CD1c-positive myeloid dendritic cell (primary cell): ENCODE data around the gene LPP.
"Not testable (repeated sequence)": the region's sequence is repeated elsewhere in the genome, so short reads cannot be mapped to it uniquely, and the experiment has no call there.

Experiments
- DNase-seq: peaks from one replicate; pipeline ENCODE4 v3.0.0-alpha.2; 2016; ENCODE audit errors: extremely low spot score

LPP gene

GRCh38 chr3:188584958-188585689 lies 431.2 kb downstream of the LPP start:
- peak; percentile 55 for DNase-seq

GRCh38 chr3:188589071-188589470 lies 435.1 kb downstream of the LPP start:
- peak; percentile 85 for DNase-seq

- no peak for DNase-seq
Measured at GRCh38 chr3:188589771-188590170, 435.8 kb downstream of the LPP start.

GRCh38 chr3:188590557-188590956 lies 436.6 kb downstream of the LPP start:
- DNase-seq, result no peak

- no peak for DNase-seq
Measured at GRCh38 chr3:188594139-188594538, 440.2 kb downstream of the LPP start.

- no peak for DNase-seq
Measured at GRCh38 chr3:188595890-188596376, 442.0 kb downstream of the LPP start.

GRCh38 chr3:188598894-188599293 lies 444.9 kb downstream of the LPP start:
- DNase-seq, result no peak

- no peak for DNase-seq
Measured at GRCh38 chr3:188602111-188602510, 448.2 kb downstream of the LPP start.

- no peak for DNase-seq
Measured at GRCh38 chr3:188602620-188603019, 448.7 kb downstream of the LPP start.

GRCh38 chr3:188604651-188605050 lies 450.7 kb downstream of the LPP start:
- peak; percentile 20 for DNase-seq

- no peak for DNase-seq
Measured at GRCh38 chr3:188605231-188605630, 451.3 kb downstream of the LPP start.

- no peak for DNase-seq
Measured at GRCh38 chr3:188605905-188606304, 451.9 kb downstream of the LPP start.

- no peak for DNase-seq
Measured at GRCh38 chr3:188607805-188608315, 453.9 kb downstream of the LPP start.

GRCh38 chr3:188608401-188608800 lies 454.4 kb downstream of the LPP start:
- DNase-seq, result no peak

- not testable (repeated sequence) for DNase-seq
Measured at GRCh38 chr3:188613721-188614120, 459.8 kb downstream of the LPP start.

- no peak for DNase-seq
Measured at GRCh38 chr3:188617270-188617669, 463.3 kb downstream of the LPP start.

- no peak for DNase-seq
Measured at GRCh38 chr3:188617988-188618701, 464.2 kb downstream of the LPP start.

GRCh38 chr3:188620752-188621151 lies 466.8 kb downstream of the LPP start:
- DNase-seq, result no peak

GRCh38 chr3:188624384-188624783 lies 470.4 kb downstream of the LPP start:
- DNase-seq, result no peak

- DNase-seq, result no peak
Measured at GRCh38 chr3:188624828-188625227, 470.9 kb downstream of the LPP start.

GRCh38 chr3:188627652-188628051 lies 473.7 kb downstream of the LPP start:
- DNase-seq, result no peak

GRCh38 chr3:188631291-188632010 lies 477.5 kb downstream of the LPP start:
- no peak for DNase-seq
